ENCODE data around the gene PPIAL4G. TPM values are rescaled to one million over a fixed set of nuclear protein-coding genes. Genes with fewer than 3 reads are reported as not detected.

The PPIAL4G gene
- not detected in 2 replicates for total RNA-seq

GRCh38 chr1:148483029-148483428, at the start of gene PPIAL4G:
Gene PPIAL4G (minus strand): TSS chr1:148483302. CDS start chr1:148483252, 50 bp downstream.

Other genes starting within 250 kb of the PPIAL4G start
- gene NBPF14, start 112.7 kb upstream of the PPIAL4G start, total RNA-seq = 25.8 and 27.3 TPM in 2 replicates

Measured in tracheal epithelial cell (primary cell).